IMR-90 (cell line): ENCODE measurements around the gene ASTN2. TPM values are rescaled to one million over a fixed set of nuclear protein-coding genes. Genes with fewer than 3 reads are reported as not detected.

Source experiments
- ATAC-seq: fragments of 200-7000 bp; cut with Tn5 transposase; 2 replicates; pipeline ENCODE4 v1.9.1; 2020; ENCODE audit warnings: low read depth, mild to moderate bottlenecking, moderate library complexity
- BruUV-seq: library from RNA; stranded (reverse); fragments of 400-500 nt; replicated peaks from 2 replicates; lab custom pipeline; 2021; lab: Mats Ljungman, UMichigan
- CTCF ChIA-PET: fragments of 300-600 bp; formaldehyde crosslinking; extraction: SDS; loops from one replicate; lab custom pipeline; 2021; ENCODE audit warnings: antibody characterized with exemption; lab: Yijun Ruan, JAX
- POLR2A ChIA-PET: fragments of 300-600 bp; sonication (Branson Sonifier 250); formaldehyde crosslinking; loops from one replicate; lab custom pipeline; 2022; ENCODE audit warnings: antibody characterized with exemption; ENCODE audit not compliant: unreplicated experiment; lab: Charles Lee
- DNase-seq: peaks from one replicate; pipeline ENCODE4 v3.0.0; 2013
- H2AFZ ChIP-seq: replicated peaks from 2 replicates; pipeline ENCODE3; 2013; ENCODE audit warnings: low read length, mild to moderate bottlenecking; ENCODE audit not compliant: poor library complexity
- H2AK5ac ChIP-seq: 2 replicates; pipeline ENCODE4 v1.6.1; 2013; ENCODE audit warnings: low read depth, low read length, inconsistent platforms
- H2AK9ac ChIP-seq: replicated peaks from 2 replicates; pipeline ENCODE3; 2013; ENCODE audit warnings: mild to moderate bottlenecking, low read depth, low read length, moderate library complexity; ENCODE audit not compliant: poor library complexity
- H2BK120ac ChIP-seq: 2 replicates; pipeline ENCODE4 v1.6.1; 2013; ENCODE audit warnings: low read depth, low read length, inconsistent platforms
- H2BK15ac ChIP-seq: 3 replicates; pipeline ENCODE4 v1.6.1; 2013; ENCODE audit warnings: low read depth, low read length, inconsistent platforms
- H2BK20ac ChIP-seq: 2 replicates; pipeline ENCODE4 v1.6.1; 2013; ENCODE audit warnings: low read depth, mild to moderate bottlenecking, inconsistent platforms, low read length, moderate library complexity
- H2BK5ac ChIP-seq: 2 replicates; pipeline ENCODE4 v1.6.1; 2013; ENCODE audit warnings: mild to moderate bottlenecking, low read depth, low read length, inconsistent platforms; ENCODE audit not compliant: poor library complexity, severe bottlenecking
- H3K14ac ChIP-seq: replicated peaks from 2 replicates; pipeline ENCODE4 v1.6.1; 2013; ENCODE audit warnings: low read depth, low read length, inconsistent platforms
- H3K18ac ChIP-seq: 2 replicates; pipeline ENCODE4 v1.6.1; 2013; ENCODE audit warnings: low read depth, low read length, control low read depth
- H3K23ac ChIP-seq: 2 replicates; pipeline ENCODE4 v1.6.1; 2013; ENCODE audit warnings: low read depth, low read length, inconsistent platforms
- H3K27ac ChIP-seq: 2 replicates; pipeline ENCODE4 v1.5.1; 2013; ENCODE audit warnings: mild to moderate bottlenecking, control low read depth, low read length; ENCODE audit not compliant: insufficient read depth
- H3K27me3 ChIP-seq: 2 replicates; pipeline ENCODE4 v1.6.1; 2013; ENCODE audit warnings: low read length; ENCODE audit not compliant: control insufficient read depth, insufficient read depth
- H3K36me3 ChIP-seq: 2 replicates; pipeline ENCODE4 v1.6.1; 2013; ENCODE audit warnings: low read length, mixed read lengths; ENCODE audit not compliant: control insufficient read depth, insufficient read depth
- H3K4ac ChIP-seq: 2 replicates; pipeline ENCODE4 v1.6.1; 2013; ENCODE audit warnings: low read depth, low read length, inconsistent platforms
- H3K4me1 ChIP-seq: 2 replicates; pipeline ENCODE4 v1.6.1; 2013; ENCODE audit warnings: low read length, mixed read lengths; ENCODE audit not compliant: control insufficient read depth, insufficient read depth
- H3K4me2 ChIP-seq: 2 replicates; pipeline ENCODE4 v1.6.1; 2013; ENCODE audit warnings: low read depth, mild to moderate bottlenecking, control low read depth, low read length, moderate library complexity
- H3K4me3 ChIP-seq: 2 replicates; pipeline ENCODE4 v1.5.1; 2013; ENCODE audit warnings: low read depth, mild to moderate bottlenecking, control low read depth, low read length, moderate library complexity; ENCODE audit not compliant: insufficient read depth
- H3K56ac ChIP-seq: 2 replicates; pipeline ENCODE4 v1.6.1; 2013; ENCODE audit warnings: low read length, inconsistent platforms; ENCODE audit not compliant: insufficient read depth; ENCODE audit errors: extremely low read depth
- H3K79me1 ChIP-seq, 2 experiments: 2 replicates each; pipeline ENCODE4 v1.6.1; 2013; ENCODE audit warnings: low read length in 2 of 2, inconsistent platforms in 1 of 2, low read depth in 1 of 2
- H3K9ac ChIP-seq: 2 replicates; pipeline ENCODE4 v1.6.1; 2013; ENCODE audit warnings: low read depth, low read length, control low read depth
- H3K9me1 ChIP-seq: 2 replicates; pipeline ENCODE4 v1.6.1; 2013; ENCODE audit warnings: low read length, inconsistent platforms; ENCODE audit not compliant: insufficient read depth
- H3K9me3 ChIP-seq: 2 replicates; pipeline ENCODE4 v1.6.1; 2013; ENCODE audit warnings: low read length; ENCODE audit not compliant: control insufficient read depth, insufficient read depth
- H4K20me1 ChIP-seq: 2 replicates; pipeline ENCODE4 v1.6.1; 2013; ENCODE audit warnings: low read length, inconsistent platforms; ENCODE audit not compliant: insufficient read depth
- H4K5ac ChIP-seq: 2 replicates; pipeline ENCODE4 v1.6.1; 2013; ENCODE audit warnings: mild to moderate bottlenecking, low read depth, low read length, control low read depth
- H4K8ac ChIP-seq, 2 experiments: 2 replicates each; pipeline ENCODE4 v1.6.1; 2013; ENCODE audit warnings: low read depth in 2 of 2, low read length in 2 of 2, control low read depth in 1 of 2, inconsistent platforms in 1 of 2
- H4K91ac ChIP-seq: 2 replicates; pipeline ENCODE4 v1.6.1; 2013; ENCODE audit warnings: low read depth, low read length, inconsistent platforms; ENCODE audit not compliant: insufficient read depth
- CEBPB ChIP-seq: IDR thresholded peaks from 2 replicates; pipeline ENCODE4 v1.6.1; 2012; ENCODE audit warnings: low read depth, low read length, improper control_type of control experiment
- CTCF ChIP-seq: conservative IDR thresholded peaks from 2 replicates; pipeline ENCODE4 v1.5.1; 2012; ENCODE audit warnings: mild to moderate bottlenecking, low read depth, low read length, improper control_type of control experiment
- MAZ ChIP-seq: IDR thresholded peaks from 2 replicates; pipeline ENCODE4 v1.6.1; 2012; ENCODE audit warnings: low read depth, mild to moderate bottlenecking, low read length, improper control_type of control experiment, moderate library complexity, borderline replicate concordance
- MXI1 ChIP-seq: IDR thresholded peaks from 2 replicates; pipeline ENCODE4 v1.6.1; 2012; ENCODE audit warnings: low read depth, mild to moderate bottlenecking, low read length, moderate library complexity, borderline replicate concordance
- POLR2A ChIP-seq: IDR thresholded peaks from 2 replicates; pipeline ENCODE4 v1.6.1; 2012; ENCODE audit warnings: mild to moderate bottlenecking, low read depth, low read length
- RAD21 ChIP-seq: IDR thresholded peaks from 2 replicates; pipeline ENCODE4 v1.6.1; 2012; ENCODE audit warnings: low read length, improper control_type of control experiment
- RFX5 ChIP-seq: IDR thresholded peaks from 2 replicates; pipeline ENCODE4 v1.8.0; 2012; ENCODE audit warnings: low read depth, mild to moderate bottlenecking, low read length, moderate library complexity
- SMC3 ChIP-seq: fragments of 150-350 bp; IDR thresholded peaks from 2 replicates; pipeline ENCODE4 v1.6.1; 2016; ENCODE audit warnings: low read depth, mild to moderate bottlenecking, antibody characterized with exemption, low read length, moderate library complexity
- USF2 ChIP-seq: fragments of 150-350 bp; IDR thresholded peaks from 2 replicates; pipeline ENCODE4 v1.6.1; 2017; ENCODE audit warnings: mild to moderate bottlenecking, antibody characterized with exemption, low read length, low read depth
- WGBS, 2 experiments: methylation state at CpG; one replicate each; pipeline versions ENCODE4 v1.1.5 to v1.1.7; 2013; ENCODE audit warnings: missing lambda C conversion rate in 2 of 2; ENCODE audit not compliant: insufficient read length in 1 of 2; ENCODE audit errors: extremely low coverage in 2 of 2; 5-methylcytosine and 5-hydroxymethylcytosine counted together
- dilution Hi-C: fragments of 300-500 bp; cut with HindIII; formaldehyde crosslinking; loops from one replicate; pipeline ENCODE4 v1.14.3; 2018; ENCODE audit warnings: low sequenced_read_pairs; ENCODE audit not compliant: unreplicated experiment
- in situ Hi-C: fragments of 300-500 bp; cut with MboI; formaldehyde crosslinking; loops from 3 replicates; pipeline ENCODE4 v1.14.3; 2019; ENCODE audit warnings: low sequenced_read_pairs, inconsistent platforms, mixed read lengths
- intact Hi-C: fragments of 100-400 bp; cut with micrococcal nuclease; formaldehyde crosslinking; loops from 2 replicates; pipeline ENCODE4 v1.10.0; 2022
- polyA plus RNA-seq, 3 experiments: library from polyadenylated mRNA; depleted of rRNA; stranded (reverse); fragments of >200 nt; gene quantifications; 2 replicates each; pipeline ENCODE4 v1.2.3, GENCODE V29; 2012; ENCODE audit warnings: low replicate concordance in 1 of 3
- total RNA-seq: library from RNA; depleted of rRNA; stranded (reverse); fragments of >200 nt; gene quantifications from 2 replicates; pipeline ENCODE4 v1.2.3, GENCODE V29; 2012

ASTN2 gene
- total and polyA plus RNA-seq, 2 of the 4 experiments (the other 2 are of a cell fraction) = 3.8 to 6.8 TPM

GRCh38 chr9:117403848-117404247 is 11.0 kb downstream of the ASTN2 start:
- Histone ChIP-seq H3K27me3 (no peaks in the 10 kb centered on the region), H3K79me1 (no peaks in the 10 kb centered on the region), H3K18ac (no peak overlapping the region), H3K14ac (no peak overlapping the region), H3K9ac (no peak overlapping the region), H3K23ac (no peak overlapping the region), H3K4me3 (no peak overlapping the region), H2AK9ac (no peak overlapping the region), H2BK5ac (no peak overlapping the region), H3K36me3 (no peaks in the 10 kb centered on the region), H2AFZ (no peak overlapping the region), H3K9me1 (no peaks in the 10 kb centered on the region; the same call in 1 of the 2 replicates), H2BK20ac (no peak overlapping the region), H4K5ac (no peak overlapping the region), H3K4me1 (no peaks in the 10 kb centered on the region), H2BK120ac (no peak overlapping the region), H3K27ac (no peak overlapping the region), H2BK15ac (no peak overlapping the region), H4K20me1 (no peaks in the 10 kb centered on the region), H3K9me3 (no peaks in the 10 kb centered on the region), H4K8ac (no peak overlapping the region), H4K91ac (no peak overlapping the region), H3K4me2 (no peak overlapping the region), H2AK5ac (no peak overlapping the region), H3K4ac (no peak overlapping the region), H3K56ac (no peak overlapping the region)
- ChIA-PET CTCF (no interaction called here), POLR2A (no interaction called here)
- dilution Hi-C loops (no loop called here), intact Hi-C loops (no loop called here), in situ Hi-C loops (no loop called here)
- WGBS, 2 experiments = no CpG with 5 or more reads among the region's 2 CpGs
- ATAC-seq (no peak), DNase-seq (no peak)
- TF ChIP-seq POLR2A = no peak
- TF ChIP-seq RAD21 = no peak
- no peak for TF ChIP-seq SMC3
- TF ChIP-seq MXI1 = no peak
- no peak for TF ChIP-seq RFX5
- no peak for TF ChIP-seq MAZ
- TF ChIP-seq CTCF = no peak
- no peak for TF ChIP-seq CEBPB
- TF ChIP-seq USF2 = no peak
- BruUV-seq = no TSS peak
